Tibial nerve (tissue), 4 donors: ENCODE data around the gene SNX19. TPM values are rescaled to one million over a fixed set of nuclear protein-coding genes. Genes with fewer than 3 reads are reported as not detected.

ENCODE experiments used
- DNase-seq, 2 donors: peaks; one replicate each; pipeline ENCODE4 v3.0.0-alpha.2; 2019; ENCODE audit warnings: low spot score in 2 of 2
- H3K27ac ChIP-seq, 4 donors: fragments of 200-600 bp; sonication (generic) in 3 of 4; one replicate each; pipeline ENCODE4 v1.5.1; 2017 to 2019; ENCODE audit warnings: mild to moderate bottlenecking in 1 of 4
- H3K27me3 ChIP-seq, 2 donors: fragments of 200-600 bp; sonication (generic) in 1 of 2; one replicate each; pipeline versions ENCODE4 v1.5.1 to v1.6.0; 2017 to 2019
- H3K36me3 ChIP-seq, 3 donors: fragments of 200-600 bp; sonication (generic); one replicate each; pipeline ENCODE4 v1.5.1; 2018 to 2019
- H3K4me1 ChIP-seq, 4 donors: fragments of 200-600 bp; sonication (generic) in 3 of 4; one replicate each; pipeline ENCODE4 v1.5.1; 2017 to 2019
- H3K4me3 ChIP-seq, 4 donors: fragments of 200-600 bp; sonication (generic) in 3 of 4; one replicate each; pipeline ENCODE4 v1.5.1; 2017 to 2019; ENCODE audit warnings: mild to moderate bottlenecking in 1 of 4, moderate library complexity in 1 of 4
- H3K9me3 ChIP-seq, 4 donors: fragments of 200-600 bp; sonication (generic) in 3 of 4; one replicate each; pipeline ENCODE4 v1.5.1; 2017 to 2019
- CTCF ChIP-seq, 5 experiments: fragments of 200-600 bp in 3 of 5; fragments of 450-650 bp in 2 of 5; sonication (generic) in 3 of 5; IDR thresholded peaks; one replicate each; pipeline ENCODE4 v1.5.1; 2016 to 2019; ENCODE audit warnings: antibody characterized with exemption in 5 of 5, mild to moderate bottlenecking in 3 of 5, moderate library complexity in 2 of 5
- EP300 ChIP-seq, 2 donors: sonication (generic); formaldehyde crosslinking; IDR thresholded peaks; one replicate each; pipeline ENCODE4 v1.6.1; 2017; ENCODE audit warnings: antibody characterized with exemption in 2 of 2, mild to moderate bottlenecking in 1 of 2
- POLR2A ChIP-seq, 2 donors: fragments of 450-650 bp; IDR thresholded peaks; one replicate each; pipeline ENCODE4 v1.6.1; 2017; ENCODE audit warnings: antibody characterized with exemption in 2 of 2, mild to moderate bottlenecking in 2 of 2, moderate library complexity in 2 of 2
- WGBS, 2 donors: methylation state at CpG; one replicate each; pipeline ENCODE4 v1.1.5; 2018; 5-methylcytosine and 5-hydroxymethylcytosine counted together
- total RNA-seq, 4 donors: library from RNA; depleted of rRNA; stranded (reverse); fragments of >200 nt; gene quantifications; one replicate each; pipeline ENCODE4 v1.1.0, GENCODE V29; 2016

SNX19 gene
- total RNA-seq, 4 donors from 2014 or later = 94.2 to 141 (median 105) TPM

DNA sequence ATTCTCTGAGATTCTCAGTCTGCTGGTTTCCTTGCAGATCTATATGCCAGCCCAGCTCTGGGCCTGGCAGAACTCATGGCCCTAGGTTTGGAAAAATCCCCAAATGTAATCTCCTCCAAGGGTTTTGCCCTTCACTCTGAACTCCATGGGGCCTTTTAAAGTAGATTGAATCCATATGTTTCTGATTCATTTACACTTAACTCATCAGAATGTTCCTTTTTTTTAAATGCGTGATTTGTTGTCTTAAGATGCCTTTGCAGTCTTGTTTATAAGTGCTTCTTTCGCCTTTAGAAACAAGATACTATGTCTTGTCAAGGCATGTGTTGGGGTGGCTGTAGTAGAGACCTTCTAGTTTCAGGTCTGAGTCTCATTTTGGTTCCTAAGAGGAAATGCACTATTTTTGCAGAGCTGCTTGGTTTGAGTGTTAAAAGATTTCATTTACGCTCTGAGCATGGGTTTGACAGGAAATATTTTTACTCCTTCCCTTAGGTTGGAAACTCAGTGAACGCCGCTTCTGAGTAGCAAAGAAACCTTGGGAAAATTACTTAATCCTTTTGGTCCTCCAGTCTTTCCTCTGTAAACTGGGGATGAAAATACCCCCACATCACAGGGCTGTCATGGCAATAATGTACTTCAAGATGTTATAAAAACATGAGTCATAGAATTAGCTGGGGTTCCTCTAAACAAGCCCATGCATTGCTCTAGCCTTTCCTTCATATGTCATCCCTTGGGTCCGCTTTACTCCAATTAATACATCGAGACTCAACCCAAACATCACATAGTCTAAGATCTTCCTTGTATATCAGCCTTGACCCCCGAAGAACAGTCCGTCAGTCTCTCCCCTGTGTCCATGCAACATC is 83.5 kb downstream of the SNX19 start:
- TF ChIP-seq POLR2A (IDR thresholded peaks at IDR 0.05) (no peak), CTCF (IDR thresholded peaks at IDR 0.05) (no peak), EP300 (IDR thresholded peaks at IDR 0.05) (no peak)
- H3K36me3 ChIP-seq = no peaks in the 10 kb centered on the region
- H3K27me3 ChIP-seq = no peaks in the 10 kb centered on the region
- peaks cover 0 to 13% (median 6%) of the 10 kb centered on the region in 4 donors for H3K9me3 ChIP-seq
- H3K27ac ChIP-seq = no peak overlapping the region
- H3K4me3 ChIP-seq = no peak overlapping the region
- WGBS, 2 donors = 85 to 89% methylated on average over 9 of the region's 9 CpGs
- DNase-seq = no peak
- H3K4me1 ChIP-seq = peaks cover 0 to 40% (median 5%) of the 10 kb centered on the region in 4 donors

GRCh38 chr11:130831976-130832375 is 84.3 kb downstream of the SNX19 start:
- Histone ChIP-seq H3K4me3 (no peak overlapping the region), H3K27me3 (no peaks in the 10 kb centered on the region), H3K4me1 (peaks cover 0 to 46% (median 8%) of the 10 kb centered on the region in 4 donors), H3K9me3 (peaks cover 0 to 5% (median 2%) of the 10 kb centered on the region in 4 donors), H3K36me3 (no peaks in the 10 kb centered on the region), H3K27ac (peak overlapping the region in 1 of 4 donors; percentile 46)
- TF ChIP-seq POLR2A (IDR thresholded peaks at IDR 0.05) (no peak), EP300 (IDR thresholded peaks at IDR 0.05) (no peak), CTCF (IDR thresholded peaks at IDR 0.05) (no peak)
- 70 to 78% methylated on average over 9 of the region's 9 CpGs for WGBS, 2 donors
- no peak for DNase-seq

DNA sequence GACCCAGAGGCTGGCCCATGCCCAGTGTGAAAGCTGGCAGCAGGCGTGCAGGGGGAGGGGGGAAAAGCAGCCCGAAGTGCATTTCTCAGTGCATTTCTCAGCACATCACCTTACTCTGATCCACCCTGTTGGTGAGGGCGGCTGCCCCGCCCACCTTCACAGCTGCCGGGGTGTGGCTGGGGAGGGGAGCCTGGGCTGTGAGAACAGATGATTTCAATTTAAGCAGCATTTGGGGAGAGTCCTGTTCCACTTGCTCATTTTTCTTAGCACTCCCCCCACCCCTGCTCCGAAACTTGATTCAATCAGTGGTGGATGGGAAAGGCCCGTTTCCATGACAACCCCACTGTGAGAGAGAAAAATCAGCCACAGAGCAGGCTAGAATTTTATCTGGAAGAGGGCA is 84.8 kb downstream of the SNX19 start:
- WGBS, 2 donors = 63 to 69% methylated on average over 7 of the region's 7 CpGs
- Histone ChIP-seq H3K9me3 (peaks cover 0 to under 1% (median under 1%) of the 10 kb centered on the region in 4 donors), H3K27me3 (no peaks in the 10 kb centered on the region), H3K4me3 (no peak overlapping the region), H3K27ac (peak overlapping the region in 1 of 4 donors; percentile 46), H3K36me3 (no peaks in the 10 kb centered on the region), H3K4me1 (peaks cover 0 to 46% (median 8%) of the 10 kb centered on the region in 4 donors)
- TF ChIP-seq CTCF (IDR thresholded peaks at IDR 0.05) (no peak), POLR2A (IDR thresholded peaks at IDR 0.05) (no peak), EP300 (IDR thresholded peaks at IDR 0.05) (no peak)
- DNase-seq = no peak

DNA sequence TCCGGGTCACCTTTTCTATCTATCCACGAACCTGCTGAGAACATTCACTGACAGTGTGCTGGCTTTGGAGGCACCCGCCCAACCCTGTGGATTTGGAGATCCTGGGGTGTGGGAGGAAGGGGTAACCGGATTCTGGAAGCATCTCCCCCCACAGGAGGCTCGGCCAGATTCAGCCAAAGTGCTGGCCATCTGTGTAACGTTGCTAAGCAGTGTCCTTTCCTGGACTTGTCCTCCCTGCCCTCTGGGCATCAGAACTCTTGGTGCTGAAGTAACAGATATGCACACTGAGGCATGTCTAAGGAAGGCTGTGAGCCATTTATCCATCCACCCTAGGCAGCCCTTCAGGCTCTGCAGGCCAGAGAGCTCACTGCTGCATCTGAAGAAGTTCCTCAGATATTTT is 85.7 kb downstream of the SNX19 start:
- Histone ChIP-seq H3K4me3 (no peak overlapping the region), H3K4me1 (peaks cover 0 to 46% (median 8%) of the 10 kb centered on the region in 4 donors), H3K36me3 (no peaks in the 10 kb centered on the region), H3K9me3 (no peaks in the 10 kb centered on the region), H3K27me3 (no peaks in the 10 kb centered on the region), H3K27ac (peak overlapping the region in 1 of 4 donors; percentile 46)
- TF ChIP-seq POLR2A (IDR thresholded peaks at IDR 0.05) (no peak), EP300 (IDR thresholded peaks at IDR 0.05) (no peak), CTCF (IDR thresholded peaks at IDR 0.05) (no peak)
- DNase-seq = no peak
- WGBS, 2 donors = 63 to 72% methylated on average over 5 to 6 of the region's 6 CpGs

GRCh38 chr11:130829920-130830511 is 86.3 kb downstream of the SNX19 start:
- peaks cover 0 to 46% (median 8%) of the 10 kb centered on the region in 4 donors for H3K4me1 ChIP-seq
- DNase-seq = peak; percentile 41 to 57
- H3K4me3 ChIP-seq = no peak overlapping the region
- H3K9me3 ChIP-seq = no peaks in the 10 kb centered on the region
- TF ChIP-seq EP300 (IDR thresholded peaks at IDR 0.05) (peak in 1 of 2 donors; percentile 52), POLR2A (IDR thresholded peaks at IDR 0.05) (no peak), CTCF (IDR thresholded peaks at IDR 0.05) (no peak)
- no peaks in the 10 kb centered on the region for H3K36me3 ChIP-seq
- 46 to 69% methylated on average over 6 of the region's 6 CpGs for WGBS, 2 donors
- peak overlapping the region in 1 of 4 donors; percentile 46 for H3K27ac ChIP-seq
- H3K27me3 ChIP-seq = no peaks in the 10 kb centered on the region
